Neuron (in vitro differentiated cells): ENCODE results near the gene ADAM22.

Source experiments
- H2AFZ ChIP-seq: one replicate; pipeline ENCODE4 v1.6.1; 2013; ENCODE audit warnings: low read depth, mild to moderate bottlenecking, inconsistent platforms, low read length, moderate library complexity
- H3K27me3 ChIP-seq: one replicate; pipeline ENCODE4 v1.6.1; 2013; ENCODE audit warnings: low read length; ENCODE audit not compliant: insufficient read depth
- H3K36me3 ChIP-seq: one replicate; pipeline ENCODE4 v1.6.1; 2013; ENCODE audit warnings: low read length; ENCODE audit not compliant: insufficient read depth
- H3K4me1 ChIP-seq: one replicate; pipeline ENCODE4 v1.6.1; 2013; ENCODE audit warnings: low read length; ENCODE audit not compliant: insufficient read depth
- H3K4me3 ChIP-seq: 2 replicates; pipeline ENCODE4 v1.5.1; 2013; ENCODE audit warnings: mild to moderate bottlenecking, low read length, moderate library complexity
- H3K9me3 ChIP-seq: one replicate; pipeline ENCODE4 v1.6.1; 2013; ENCODE audit warnings: low read length

Gene ADAM22

GRCh38 chr7:88172842-88173241 is 238.8 kb downstream of the ADAM22 start:
- H3K27me3 ChIP-seq = no peaks in the 10 kb centered on the region
- no peaks in the 10 kb centered on the region for H3K4me1 ChIP-seq
- no peak overlapping the region for H2AFZ ChIP-seq
- no peaks in the 10 kb centered on the region for H3K9me3 ChIP-seq
- no peak overlapping the region for H3K4me3 ChIP-seq
- H3K36me3 ChIP-seq = no peaks in the 10 kb centered on the region

GRCh38 chr7:88176190-88176589 is 242.1 kb downstream of the ADAM22 start:
- Histone ChIP-seq H3K9me3 (no peaks in the 10 kb centered on the region), H3K27me3 (no peaks in the 10 kb centered on the region), H3K4me3 (no peak overlapping the region), H3K4me1 (peaks cover 3% of the 10 kb centered on the region), H2AFZ (no peak overlapping the region), H3K36me3 (no peaks in the 10 kb centered on the region)

GRCh38 chr7:88183051-88183450 is 249.0 kb downstream of the ADAM22 start:
- Histone ChIP-seq H3K4me3 (no peak overlapping the region), H3K9me3 (no peaks in the 10 kb centered on the region), H3K4me1 (peaks cover 8% of the 10 kb centered on the region), H2AFZ (no peak overlapping the region), H3K36me3 (no peaks in the 10 kb centered on the region), H3K27me3 (no peaks in the 10 kb centered on the region)

- H3K9me3 ChIP-seq = no peaks in the 10 kb centered on the region
- H3K36me3 ChIP-seq = no peaks in the 10 kb centered on the region
- peaks cover 6% of the 10 kb centered on the region for H3K4me1 ChIP-seq
- H3K4me3 ChIP-seq = no peak overlapping the region
- no peak overlapping the region for H2AFZ ChIP-seq
- H3K27me3 ChIP-seq = no peaks in the 10 kb centered on the region
Measured at GRCh38 chr7:88184848-88185304, 250.8 kb downstream of the ADAM22 start.

- Histone ChIP-seq H3K4me3 (no peak overlapping the region), H3K4me1 (peaks cover 6% of the 10 kb centered on the region), H3K36me3 (no peaks in the 10 kb centered on the region), H3K9me3 (no peaks in the 10 kb centered on the region), H2AFZ (no peak overlapping the region), H3K27me3 (no peaks in the 10 kb centered on the region)
Measured at GRCh38 chr7:88185650-88186049, 251.6 kb downstream of the ADAM22 start.

GRCh38 chr7:88191911-88192310 is 257.9 kb downstream of the ADAM22 start:
- H3K9me3 ChIP-seq = no peaks in the 10 kb centered on the region
- no peak overlapping the region for H2AFZ ChIP-seq

GRCh38 chr7:88200261-88200660 is 266.2 kb downstream of the ADAM22 start:
- Histone ChIP-seq H2AFZ (no peak overlapping the region), H3K36me3 (peaks cover 22% of the 10 kb centered on the region), H3K4me1 (peaks cover 9% of the 10 kb centered on the region), H3K4me3 (no peak overlapping the region), H3K27me3 (no peaks in the 10 kb centered on the region), H3K9me3 (no peaks in the 10 kb centered on the region)

More at GRCh38 chr7:88191911-88192310, 257.9 kb downstream of the ADAM22 start:
- Histone ChIP-seq H3K27me3 (no peaks in the 10 kb centered on the region), H3K4me1 (no peaks in the 10 kb centered on the region), H3K36me3 (no peaks in the 10 kb centered on the region), H3K4me3 (no peak overlapping the region)

- no peaks in the 10 kb centered on the region for H3K27me3 ChIP-seq
- no peak overlapping the region for H2AFZ ChIP-seq
- H3K36me3 ChIP-seq = peaks cover 26% of the 10 kb centered on the region
- H3K4me3 ChIP-seq = no peak overlapping the region
- no peaks in the 10 kb centered on the region for H3K9me3 ChIP-seq
- peaks cover 9% of the 10 kb centered on the region for H3K4me1 ChIP-seq
Measured at GRCh38 chr7:88200789-88201188, 266.7 kb downstream of the ADAM22 start.

- Histone ChIP-seq H3K9me3 (peaks cover 2% of the 10 kb centered on the region), H3K4me3 (no peak overlapping the region), H3K4me1 (peaks cover 9% of the 10 kb centered on the region)
Measured at GRCh38 chr7:88201305-88201704, 267.3 kb downstream of the ADAM22 start.

GRCh38 chr7:88202278-88202677 is 268.2 kb downstream of the ADAM22 start:
- H3K36me3 ChIP-seq = peaks cover 39% of the 10 kb centered on the region
- no peaks in the 10 kb centered on the region for H3K27me3 ChIP-seq
- H3K4me1 ChIP-seq = peaks cover 9% of the 10 kb centered on the region
- H3K4me3 ChIP-seq = no peak overlapping the region
- H3K9me3 ChIP-seq = peaks cover 2% of the 10 kb centered on the region
- no peak overlapping the region for H2AFZ ChIP-seq

More at GRCh38 chr7:88201305-88201704, 267.3 kb downstream of the ADAM22 start:
- no peaks in the 10 kb centered on the region for H3K27me3 ChIP-seq
- no peak overlapping the region for H2AFZ ChIP-seq
- H3K36me3 ChIP-seq = peaks cover 31% of the 10 kb centered on the region

GRCh38 chr7:88202799-88203198 is 268.7 kb downstream of the ADAM22 start:
- H2AFZ ChIP-seq = no peak overlapping the region
- no peaks in the 10 kb centered on the region for H3K27me3 ChIP-seq
- peaks cover 2% of the 10 kb centered on the region for H3K9me3 ChIP-seq
- no peak overlapping the region for H3K4me3 ChIP-seq
- peaks cover 9% of the 10 kb centered on the region for H3K4me1 ChIP-seq
- H3K36me3 ChIP-seq = peaks cover 45% of the 10 kb centered on the region

GRCh38 chr7:88203401-88203800 is 269.4 kb downstream of the ADAM22 start:
- Histone ChIP-seq H2AFZ (no peak overlapping the region), H3K36me3 (peaks cover 51% of the 10 kb centered on the region), H3K4me3 (no peak overlapping the region), H3K4me1 (peaks cover 9% of the 10 kb centered on the region), H3K9me3 (peaks cover 2% of the 10 kb centered on the region), H3K27me3 (no peaks in the 10 kb centered on the region)

GRCh38 chr7:88204525-88205110 is 270.6 kb downstream of the ADAM22 start:
- H3K27me3 ChIP-seq = no peaks in the 10 kb centered on the region
- no peak overlapping the region for H3K4me3 ChIP-seq
- H3K4me1 ChIP-seq = peaks cover 9% of the 10 kb centered on the region
- H2AFZ ChIP-seq = no peak overlapping the region
- peaks cover 60% of the 10 kb centered on the region for H3K36me3 ChIP-seq
- peaks cover 2% of the 10 kb centered on the region for H3K9me3 ChIP-seq

- no peak overlapping the region for H2AFZ ChIP-seq
- H3K36me3 ChIP-seq = peaks cover 66% of the 10 kb centered on the region
- no peaks in the 10 kb centered on the region for H3K27me3 ChIP-seq
- H3K9me3 ChIP-seq = peaks cover 2% of the 10 kb centered on the region
- H3K4me1 ChIP-seq = peaks cover 9% of the 10 kb centered on the region
- H3K4me3 ChIP-seq = no peak overlapping the region
Measured at GRCh38 chr7:88205179-88205578, 271.1 kb downstream of the ADAM22 start.
